PC-9 (cell line): ENCODE measurements around the gene FGF19.

ENCODE experiments used
- CTCF ChIP-seq: fragments of 200-600 bp; sonication (generic); conservative IDR thresholded peaks from 2 replicates; pipeline ENCODE4 v1.6.1; 2017; ENCODE audit warnings: mixed run types, antibody characterized with exemption, mild to moderate bottlenecking, moderate library complexity
- EZH2 ChIP-seq: fragments of 200-600 bp; sonication (generic); IDR thresholded peaks from 2 replicates; pipeline ENCODE4 v1.8.0; 2017; ENCODE audit warnings: antibody characterized with exemption, low read depth

DNA sequence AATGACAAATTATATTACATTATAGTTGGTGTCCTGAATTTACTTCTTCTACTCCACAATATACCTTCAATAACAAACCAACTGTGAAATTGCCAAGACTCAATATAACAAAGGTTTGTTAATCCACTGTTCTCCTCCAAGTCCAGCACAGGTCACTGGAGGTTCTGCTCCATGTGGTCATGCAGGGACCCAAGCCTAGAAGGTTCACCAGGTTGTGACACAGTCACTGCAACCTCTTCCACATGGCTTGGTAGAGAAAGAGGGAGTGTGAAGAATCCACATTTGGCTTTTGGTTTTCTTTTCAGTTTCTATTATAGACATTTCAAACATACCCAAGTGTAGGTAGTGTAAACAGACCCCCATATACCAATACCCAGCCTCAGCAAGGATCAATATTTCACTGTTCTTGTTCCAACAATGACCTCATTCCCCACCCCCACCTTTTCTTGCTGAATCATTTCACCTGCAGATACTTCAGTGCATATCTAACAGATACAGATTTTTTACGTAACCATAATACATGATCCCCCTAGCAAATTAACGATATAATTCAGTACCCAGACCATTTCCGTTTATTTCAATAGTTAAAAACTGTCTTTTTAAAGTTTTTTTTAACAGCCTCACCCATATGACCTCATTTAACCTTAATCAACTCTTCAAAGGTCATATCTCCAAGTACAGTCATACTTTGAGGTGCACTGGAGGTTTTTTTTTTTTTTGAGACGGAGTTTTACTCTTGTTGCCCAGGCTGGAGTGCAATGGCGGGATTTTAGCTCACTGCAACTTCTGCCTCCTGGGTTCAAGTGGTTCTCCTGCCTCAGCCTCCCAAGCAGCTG is 14.1 kb downstream of the FGF19 start:
- TF ChIP-seq CTCF (no peak), EZH2 (no peak)
